ENCODE measurements around the gene CYP4F3.
"Not testable (repeated sequence)": the region's sequence is repeated elsewhere in the genome, so short reads cannot be mapped to it uniquely, and the experiment has no call there.

Gene CYP4F3, protein sequence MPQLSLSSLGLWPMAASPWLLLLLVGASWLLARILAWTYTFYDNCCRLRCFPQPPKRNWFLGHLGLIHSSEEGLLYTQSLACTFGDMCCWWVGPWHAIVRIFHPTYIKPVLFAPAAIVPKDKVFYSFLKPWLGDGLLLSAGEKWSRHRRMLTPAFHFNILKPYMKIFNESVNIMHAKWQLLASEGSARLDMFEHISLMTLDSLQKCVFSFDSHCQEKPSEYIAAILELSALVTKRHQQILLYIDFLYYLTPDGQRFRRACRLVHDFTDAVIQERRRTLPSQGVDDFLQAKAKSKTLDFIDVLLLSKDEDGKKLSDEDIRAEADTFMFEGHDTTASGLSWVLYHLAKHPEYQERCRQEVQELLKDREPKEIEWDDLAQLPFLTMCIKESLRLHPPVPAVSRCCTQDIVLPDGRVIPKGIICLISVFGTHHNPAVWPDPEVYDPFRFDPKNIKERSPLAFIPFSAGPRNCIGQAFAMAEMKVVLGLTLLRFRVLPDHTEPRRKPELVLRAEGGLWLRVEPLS

DNA sequence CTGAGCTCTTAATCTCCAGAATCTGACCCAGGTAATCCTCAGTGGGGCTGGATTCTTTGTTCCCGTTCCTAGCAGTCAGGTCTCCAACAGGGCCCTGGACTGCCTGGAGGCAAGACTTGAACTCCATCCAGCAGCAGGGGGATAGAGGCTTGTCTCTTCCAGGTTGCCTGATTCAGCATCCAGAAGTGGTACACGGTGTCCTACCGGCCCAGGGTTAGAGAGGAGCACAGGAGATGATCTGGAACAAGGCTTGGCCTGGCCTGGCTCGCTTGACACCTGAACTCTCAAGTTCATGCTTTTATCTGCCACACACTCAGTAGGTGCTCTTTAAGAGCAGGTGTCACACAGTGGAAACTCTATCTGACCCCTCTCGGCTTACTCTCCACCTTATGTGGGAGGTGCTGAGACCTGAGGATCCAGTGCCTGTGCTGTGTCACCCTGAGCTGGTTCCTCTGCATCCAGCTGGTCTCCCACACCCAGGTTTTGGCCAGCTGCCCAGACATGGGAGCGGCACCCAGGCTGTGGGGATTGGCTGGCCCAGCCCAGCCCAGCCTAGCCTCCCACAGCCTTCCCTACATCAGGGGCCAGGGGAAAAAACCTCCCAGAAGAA is at the start of gene CYP4F3:
TSS of gene CYP4F3 (plus strand) at position 604 of the 610 bp plus-strand sequence. CDS start 519 bp downstream, outside the sequence.
- Histone ChIP-seq H3K9me3 (ENCODE audit: control insufficient read depth, insufficient read depth, low read length) (no peaks in the 10 kb centered on the region), H3K36me3 (ENCODE audit: insufficient read depth, low read length) (no peaks in the 10 kb centered on the region), H3K9ac (ENCODE audit: low read depth, low read length) (no peak within 1 kb of the TSS), H3K4me1 (ENCODE audit: insufficient read depth, low read length) (no peaks in the 10 kb centered on the region)

DNA sequence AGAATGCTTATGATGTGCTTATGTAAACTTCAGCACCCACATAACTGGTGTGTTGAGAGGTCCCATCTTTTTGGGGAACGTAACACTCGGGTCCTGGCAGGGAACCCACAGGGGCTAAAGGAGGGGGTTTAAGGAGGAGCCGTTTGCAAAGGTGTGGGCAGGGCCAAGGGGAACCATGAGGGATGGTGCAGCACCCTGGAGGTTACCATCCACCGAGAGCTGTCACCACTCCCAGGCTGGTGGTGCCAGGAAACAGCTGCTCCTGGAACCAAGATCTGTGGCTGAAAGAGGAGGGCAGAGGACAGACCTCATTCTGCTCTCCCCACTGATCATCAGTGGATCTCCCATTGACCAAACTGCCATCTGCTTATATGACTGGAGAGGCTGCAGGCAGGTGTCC is 48.9 kb upstream of the CYP4F3 start:
- Histone ChIP-seq H3K9ac (ENCODE audit: low read depth, low read length) (no peak overlapping the region), H3K36me3 (ENCODE audit: insufficient read depth, low read length) (no peaks in the 10 kb centered on the region), H3K9me3 (ENCODE audit: control insufficient read depth, insufficient read depth, low read length) (no peaks in the 10 kb centered on the region), H3K4me1 (ENCODE audit: insufficient read depth, low read length) (no peaks in the 10 kb centered on the region)

DNA sequence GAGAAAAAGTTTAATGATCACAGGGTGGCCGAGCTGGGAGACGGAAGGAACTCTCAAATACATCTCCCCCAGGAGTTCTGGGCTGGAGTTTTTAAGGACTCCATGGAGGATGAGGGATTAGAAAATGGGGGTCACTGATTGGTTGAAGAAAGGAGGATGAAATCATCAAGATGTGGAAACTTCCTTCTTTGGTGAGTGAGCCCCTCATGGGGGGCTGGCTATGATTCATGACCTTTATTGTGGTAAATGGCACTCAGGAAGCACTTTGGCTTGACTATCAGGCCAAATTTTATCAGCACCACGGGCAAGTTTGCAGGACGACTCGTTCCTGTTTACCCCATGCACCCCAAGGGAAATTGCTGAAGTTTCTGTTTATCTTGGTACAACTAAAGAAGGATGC is 48.2 kb upstream of the CYP4F3 start:
- not testable (repeated sequence) for H3K9me3 ChIP-seq (ENCODE audit: control insufficient read depth, insufficient read depth, low read length); H3K4me1 ChIP-seq (ENCODE audit: insufficient read depth, low read length); H3K9ac ChIP-seq (ENCODE audit: low read depth, low read length); H3K36me3 ChIP-seq (ENCODE audit: insufficient read depth, low read length)

DNA sequence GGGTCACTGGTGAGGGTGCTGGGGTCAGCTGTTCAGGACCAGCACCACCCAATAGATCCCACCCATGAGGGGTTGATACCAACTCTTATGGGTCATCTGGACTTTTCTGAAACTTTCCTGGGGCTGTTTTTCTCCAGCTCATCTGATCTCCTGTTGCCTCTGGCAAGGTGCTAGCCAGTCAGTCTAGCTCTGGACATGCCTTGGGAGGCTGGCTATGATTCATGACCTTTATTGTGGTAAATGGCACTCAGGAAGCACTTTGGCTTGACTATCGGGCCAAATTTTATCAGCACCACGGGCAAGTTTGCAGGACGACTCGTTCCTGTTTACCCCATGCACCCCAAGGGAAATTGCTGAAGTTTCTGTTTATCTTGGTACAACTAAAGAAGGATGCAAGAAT is 46.9 kb upstream of the CYP4F3 start:
- not testable (repeated sequence) for H3K4me1 ChIP-seq (ENCODE audit: insufficient read depth, low read length); H3K9me3 ChIP-seq (ENCODE audit: control insufficient read depth, insufficient read depth, low read length); H3K36me3 ChIP-seq (ENCODE audit: insufficient read depth, low read length); H3K9ac ChIP-seq (ENCODE audit: low read depth, low read length)

DNA sequence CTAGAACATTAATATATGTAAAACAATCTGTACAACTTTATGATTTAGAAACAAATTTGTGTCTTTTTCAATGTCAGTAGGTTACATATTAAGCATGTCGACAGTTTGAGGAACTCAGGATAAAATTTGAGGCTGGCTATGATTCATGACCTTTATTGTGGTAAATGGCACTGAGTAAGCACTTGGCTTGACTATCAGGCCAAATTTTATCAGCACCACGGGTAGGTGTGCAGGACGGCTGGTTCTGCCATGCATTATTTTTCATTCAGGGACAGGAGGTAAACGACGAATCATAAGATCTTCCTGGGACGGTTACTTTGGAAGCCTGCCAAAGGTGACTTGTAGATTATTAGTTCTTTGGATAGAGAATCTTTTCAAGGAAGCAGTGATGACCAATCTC is 45.6 kb upstream of the CYP4F3 start:
- no peaks in the 10 kb centered on the region for H3K4me1 ChIP-seq (ENCODE audit: insufficient read depth, low read length)
- H3K36me3 ChIP-seq (ENCODE audit: insufficient read depth, low read length) = no peaks in the 10 kb centered on the region
- H3K9me3 ChIP-seq (ENCODE audit: control insufficient read depth, insufficient read depth, low read length) = no peaks in the 10 kb centered on the region
- no peak overlapping the region for H3K9ac ChIP-seq (ENCODE audit: low read depth, low read length)

DNA sequence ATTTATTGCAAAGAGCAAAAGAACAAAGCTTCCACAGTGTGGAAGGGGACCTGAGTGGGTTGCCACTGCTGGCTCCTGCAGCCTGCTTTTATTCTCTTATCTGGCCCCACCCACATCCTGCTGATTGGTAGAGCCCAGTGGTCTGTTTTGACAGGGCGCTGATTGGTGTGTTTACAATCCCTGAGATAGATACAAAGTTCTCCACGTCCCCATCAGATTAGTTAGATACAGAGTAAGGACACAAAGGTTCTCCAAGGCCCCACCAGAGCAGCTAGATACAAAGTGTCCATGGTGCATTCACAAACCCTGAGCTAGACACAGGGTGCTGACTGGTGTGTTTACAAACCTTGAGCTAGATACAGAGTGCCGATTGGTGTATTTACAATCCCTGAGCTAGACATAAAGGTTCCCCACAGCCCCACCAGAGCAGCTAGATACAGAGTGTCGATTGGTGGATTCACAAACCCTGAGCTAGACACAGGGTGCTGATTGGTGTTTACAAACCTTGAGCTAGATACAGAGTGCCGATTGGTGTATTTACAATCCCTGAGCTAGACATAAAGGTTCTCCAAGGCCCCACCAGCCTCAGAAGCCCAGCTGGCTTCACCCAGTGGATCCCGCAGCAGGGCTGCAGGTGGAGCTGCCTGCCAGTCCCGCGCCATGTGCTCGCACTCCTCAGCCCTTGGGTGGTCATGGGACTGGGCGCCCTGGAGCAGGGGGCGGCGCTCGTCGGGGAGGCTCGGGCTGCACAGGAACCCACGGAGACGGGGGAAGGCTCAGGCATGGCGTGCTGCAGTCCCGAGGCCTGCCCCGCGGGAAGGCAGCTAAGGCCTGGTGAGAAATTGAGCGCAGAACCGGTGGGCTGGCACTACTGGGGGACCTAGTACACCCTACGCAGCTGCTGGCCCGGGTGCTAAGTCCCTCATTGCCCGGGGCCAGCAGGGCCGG is 32.4 kb upstream of the CYP4F3 start:
- H3K9me3 ChIP-seq (ENCODE audit: control insufficient read depth, insufficient read depth, low read length); H3K9ac ChIP-seq (ENCODE audit: low read depth, low read length); H3K36me3 ChIP-seq (ENCODE audit: insufficient read depth, low read length); H3K4me1 ChIP-seq (ENCODE audit: insufficient read depth, low read length): not testable (repeated sequence)

DNA sequence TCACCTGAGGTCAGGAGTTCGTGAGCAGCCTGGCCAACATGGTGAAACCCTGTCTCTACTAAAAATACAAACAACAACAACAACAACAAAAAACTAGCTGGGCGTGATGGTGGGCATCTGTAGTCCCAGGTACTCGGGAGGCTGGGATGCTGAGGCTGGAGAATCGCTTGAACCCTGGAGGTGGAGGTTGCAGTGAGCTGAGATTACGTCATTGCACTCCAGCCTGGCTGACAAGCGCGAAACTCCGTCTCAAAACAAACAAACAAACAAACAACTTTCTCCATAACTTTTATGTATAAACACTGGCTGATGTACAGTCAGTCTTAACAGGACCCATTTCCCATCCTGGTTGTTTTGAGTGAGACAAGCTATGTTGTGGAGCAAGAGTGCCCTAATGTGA is 31.4 kb upstream of the CYP4F3 start:
- Histone ChIP-seq H3K9me3 (ENCODE audit: control insufficient read depth, insufficient read depth, low read length) (no peaks in the 10 kb centered on the region), H3K9ac (ENCODE audit: low read depth, low read length) (no peak overlapping the region), H3K4me1 (ENCODE audit: insufficient read depth, low read length) (no peaks in the 10 kb centered on the region), H3K36me3 (ENCODE audit: insufficient read depth, low read length) (no peaks in the 10 kb centered on the region)

DNA sequence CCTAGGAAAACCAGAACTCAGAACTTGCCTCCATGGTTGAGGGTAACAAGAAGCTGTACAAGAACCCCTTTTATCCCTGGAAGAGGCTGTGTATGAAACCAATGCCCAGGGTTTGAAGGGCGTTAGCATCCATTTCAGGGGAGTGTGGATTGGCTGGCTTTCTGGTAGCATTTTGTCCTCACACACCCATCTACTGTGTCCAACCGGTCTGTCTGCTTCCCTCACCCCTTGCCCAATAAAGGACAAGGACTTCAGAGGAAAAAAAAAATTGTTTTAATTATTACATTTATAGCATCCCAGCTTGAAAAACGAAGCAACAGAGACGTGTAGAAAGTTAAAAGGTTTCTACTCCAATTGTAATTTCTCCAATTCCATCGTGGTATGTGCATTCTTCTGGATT is 28.4 kb upstream of the CYP4F3 start:
- Histone ChIP-seq H3K4me1 (ENCODE audit: insufficient read depth, low read length) (no peaks in the 10 kb centered on the region), H3K36me3 (ENCODE audit: insufficient read depth, low read length) (no peaks in the 10 kb centered on the region), H3K9ac (ENCODE audit: low read depth, low read length) (no peak overlapping the region), H3K9me3 (ENCODE audit: control insufficient read depth, insufficient read depth, low read length) (no peaks in the 10 kb centered on the region)

DNA sequence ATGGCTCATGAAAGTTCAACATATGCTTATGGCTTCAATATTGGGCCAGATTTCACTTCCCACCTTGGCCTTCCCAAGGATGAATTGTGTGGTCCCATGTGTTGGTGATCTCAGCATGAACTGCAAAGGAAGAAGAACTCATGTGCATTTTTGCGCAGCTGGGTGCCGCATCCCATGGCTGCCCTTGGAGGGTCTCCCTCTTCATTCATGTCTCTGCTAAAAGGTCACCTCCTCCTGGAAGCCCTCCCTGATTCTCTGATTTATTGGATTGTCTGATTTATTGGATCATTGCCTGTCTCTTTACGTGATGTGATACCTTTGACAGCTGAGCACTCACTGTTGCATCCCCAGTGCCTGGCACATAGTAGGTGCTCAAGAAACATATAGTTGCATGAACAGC is 27.4 kb upstream of the CYP4F3 start:
- Histone ChIP-seq H3K9me3 (ENCODE audit: control insufficient read depth, insufficient read depth, low read length) (no peaks in the 10 kb centered on the region), H3K4me1 (ENCODE audit: insufficient read depth, low read length) (no peaks in the 10 kb centered on the region), H3K36me3 (ENCODE audit: insufficient read depth, low read length) (no peaks in the 10 kb centered on the region), H3K9ac (ENCODE audit: low read depth, low read length) (no peak overlapping the region)

DNA sequence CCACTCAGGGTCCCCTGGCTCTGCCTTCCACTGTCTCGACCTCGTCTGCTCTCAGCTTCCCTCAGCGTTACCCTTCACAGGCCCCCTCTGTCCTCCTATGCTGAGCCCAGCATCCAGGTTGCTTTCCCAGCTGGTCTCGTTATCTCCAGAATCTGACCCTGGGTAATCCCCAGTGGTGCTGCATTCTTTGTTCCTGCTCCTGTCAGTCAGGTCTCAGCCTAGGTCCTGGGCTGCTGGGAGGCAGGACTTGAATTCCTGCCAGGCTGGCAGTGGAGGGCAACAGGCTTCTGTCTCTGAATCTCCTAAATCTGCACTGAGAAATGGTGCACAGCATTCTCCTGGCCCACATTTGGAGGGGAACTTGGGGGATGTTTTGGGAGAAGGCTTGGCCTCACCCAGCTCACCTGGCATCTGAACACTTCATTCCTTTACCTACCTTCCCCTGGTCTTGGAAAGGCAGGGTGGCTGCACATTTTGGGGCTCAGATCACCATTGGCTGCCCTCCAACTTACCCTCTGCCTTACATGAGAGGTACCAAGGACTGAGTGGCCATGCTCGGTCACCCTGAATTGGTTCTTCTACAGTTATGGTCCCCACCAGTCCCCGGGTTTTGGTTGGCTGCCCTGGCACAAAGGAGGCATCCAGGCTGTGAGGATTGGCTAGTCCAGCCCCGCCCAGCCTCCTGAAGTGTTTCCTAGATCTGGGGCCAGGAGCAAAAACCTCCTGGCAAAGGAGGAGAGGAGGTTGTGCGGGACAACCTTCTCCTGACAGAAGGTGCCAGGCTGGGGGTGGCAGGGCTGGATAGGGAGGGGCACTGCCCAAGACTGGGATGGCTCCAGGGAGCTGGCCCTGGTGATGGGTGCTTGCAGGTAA is 26.0 kb upstream of the CYP4F3 start, which contains the start of gene CYP4F8:
TSS of gene CYP4F8 (plus strand) at position 712 of the 873 bp plus-strand sequence. CDS start 399 bp downstream, outside the sequence.
- no peaks in the 10 kb centered on the region for H3K36me3 ChIP-seq (ENCODE audit: insufficient read depth, low read length)
- H3K9ac ChIP-seq (ENCODE audit: low read depth, low read length) = no peak within 1 kb of the TSS
- no peaks in the 10 kb centered on the region for H3K4me1 ChIP-seq (ENCODE audit: insufficient read depth, low read length)
- no peaks in the 10 kb centered on the region for H3K9me3 ChIP-seq (ENCODE audit: control insufficient read depth, insufficient read depth, low read length)

DNA sequence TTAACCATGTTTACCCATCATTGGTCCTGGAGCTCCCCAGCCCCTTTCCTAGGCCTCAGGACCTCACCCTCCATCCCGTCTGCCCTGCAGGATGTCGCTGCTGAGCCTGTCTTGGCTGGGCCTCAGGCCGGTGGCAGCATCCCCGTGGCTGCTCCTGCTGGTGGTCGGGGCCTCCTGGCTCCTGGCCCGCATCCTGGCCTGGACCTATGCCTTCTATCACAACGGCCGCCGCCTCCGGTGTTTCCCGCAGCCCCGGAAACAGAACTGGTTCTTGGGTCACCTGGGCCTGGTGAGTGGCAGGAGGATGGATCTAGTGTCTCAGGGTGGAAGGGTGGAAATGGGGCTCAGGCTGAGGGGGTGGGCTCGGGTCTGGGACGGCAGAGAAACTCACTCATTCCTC is 25.2 kb upstream of the CYP4F3 start:
- no peaks in the 10 kb centered on the region for H3K9me3 ChIP-seq (ENCODE audit: control insufficient read depth, insufficient read depth, low read length)
- no peaks in the 10 kb centered on the region for H3K4me1 ChIP-seq (ENCODE audit: insufficient read depth, low read length)
- no peaks in the 10 kb centered on the region for H3K36me3 ChIP-seq (ENCODE audit: insufficient read depth, low read length)
- no peak overlapping the region for H3K9ac ChIP-seq (ENCODE audit: low read depth, low read length)

DNA sequence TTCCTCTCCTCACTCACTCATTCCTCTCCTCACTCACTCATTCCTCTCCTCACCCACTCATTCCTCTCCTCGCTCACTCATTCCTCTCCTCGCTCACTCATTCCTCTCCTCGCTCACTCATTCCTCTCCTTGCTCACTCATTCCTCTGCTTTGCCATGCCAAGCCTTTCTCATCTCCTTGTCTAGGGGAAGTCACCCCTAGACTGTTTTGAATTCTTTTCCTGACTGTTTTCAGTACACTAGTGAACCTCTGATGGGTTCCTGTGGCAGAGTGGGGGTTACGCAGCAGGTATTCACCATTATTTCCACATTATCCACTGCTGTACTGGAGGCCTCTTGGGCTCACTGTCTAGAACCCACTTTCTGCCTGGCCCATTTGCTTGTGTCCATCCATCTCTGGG is 24.5 kb upstream of the CYP4F3 start:
- Histone ChIP-seq H3K4me1 (ENCODE audit: insufficient read depth, low read length) (no peaks in the 10 kb centered on the region), H3K9ac (ENCODE audit: low read depth, low read length) (no peak overlapping the region), H3K36me3 (ENCODE audit: insufficient read depth, low read length) (no peaks in the 10 kb centered on the region), H3K9me3 (ENCODE audit: control insufficient read depth, insufficient read depth, low read length) (no peaks in the 10 kb centered on the region)

DNA sequence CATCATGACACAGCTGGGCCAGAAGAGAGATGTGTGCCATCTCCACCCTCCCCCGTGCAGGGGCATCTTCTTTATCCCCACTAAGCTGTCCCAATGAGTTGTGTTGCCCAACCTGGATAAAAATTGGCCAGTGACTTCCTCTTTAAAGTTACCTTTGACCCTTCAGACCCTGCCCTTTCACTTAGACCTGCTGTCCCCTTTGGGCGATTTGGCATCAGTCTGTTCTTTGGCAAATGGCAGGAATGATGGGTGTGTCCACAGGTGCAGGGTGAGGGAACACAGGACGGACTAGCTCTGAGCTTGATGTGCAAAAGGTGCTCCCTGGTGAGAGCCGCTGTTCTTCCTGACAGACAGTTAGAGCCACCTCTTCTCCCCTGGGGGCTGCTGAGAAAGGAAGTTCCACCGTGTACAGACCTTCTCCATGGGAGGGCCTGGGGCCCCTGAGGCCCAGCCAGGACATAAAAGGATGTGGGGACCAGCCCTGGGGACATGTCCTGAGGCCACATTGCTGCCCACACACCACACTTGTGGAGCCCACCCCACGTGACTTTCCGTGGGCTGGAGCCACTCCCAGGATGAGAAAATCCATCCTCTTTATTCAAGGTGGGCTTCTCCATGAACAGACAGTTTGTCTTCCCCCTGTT is 23.9 kb upstream of the CYP4F3 start:
- H3K9ac ChIP-seq (ENCODE audit: low read depth, low read length) = no peak overlapping the region
- H3K9me3 ChIP-seq (ENCODE audit: control insufficient read depth, insufficient read depth, low read length) = no peaks in the 10 kb centered on the region
- no peaks in the 10 kb centered on the region for H3K36me3 ChIP-seq (ENCODE audit: insufficient read depth, low read length)
- no peaks in the 10 kb centered on the region for H3K4me1 ChIP-seq (ENCODE audit: insufficient read depth, low read length)
